ENCODE measurements around the gene PSMB5.
"Not testable (repeated sequence)": the region's sequence is repeated elsewhere in the genome, so short reads cannot be mapped to it uniquely, and the experiment has no call there.

Gene PSMB5

DNA sequence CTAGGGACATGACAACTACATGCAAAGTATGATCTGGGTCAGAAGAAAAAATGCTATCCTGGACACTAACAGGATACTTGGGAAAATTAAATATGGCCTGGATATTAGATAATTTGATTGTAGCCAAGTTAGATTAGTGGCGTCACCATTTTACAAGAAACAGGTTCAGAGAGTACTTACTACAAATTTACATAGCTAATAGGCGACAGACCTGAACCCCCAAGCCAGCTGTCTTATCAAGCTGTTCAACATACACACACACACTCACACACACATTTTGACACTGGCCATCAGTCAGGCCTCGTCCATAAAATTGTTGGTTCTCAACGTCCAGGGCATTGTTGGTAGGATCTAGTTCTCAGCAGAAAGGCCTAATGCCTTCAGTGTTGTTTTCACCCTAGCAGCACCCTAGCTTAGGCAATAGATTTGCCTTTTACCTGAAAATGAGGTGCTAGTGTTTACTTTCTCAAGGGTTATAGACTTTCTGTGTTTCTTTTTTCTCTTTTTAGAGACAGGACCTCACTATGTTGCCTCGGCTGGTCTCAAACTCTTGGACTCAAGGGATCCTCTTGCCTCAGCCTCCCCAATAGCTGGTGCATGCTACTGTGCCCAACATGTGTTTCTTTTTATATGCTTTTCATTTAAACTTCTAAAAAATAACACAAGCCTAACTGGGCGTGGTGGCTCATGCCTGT is 21.5 kb downstream of the PSMB5 start:
- no peak for DNase-seq

DNA sequence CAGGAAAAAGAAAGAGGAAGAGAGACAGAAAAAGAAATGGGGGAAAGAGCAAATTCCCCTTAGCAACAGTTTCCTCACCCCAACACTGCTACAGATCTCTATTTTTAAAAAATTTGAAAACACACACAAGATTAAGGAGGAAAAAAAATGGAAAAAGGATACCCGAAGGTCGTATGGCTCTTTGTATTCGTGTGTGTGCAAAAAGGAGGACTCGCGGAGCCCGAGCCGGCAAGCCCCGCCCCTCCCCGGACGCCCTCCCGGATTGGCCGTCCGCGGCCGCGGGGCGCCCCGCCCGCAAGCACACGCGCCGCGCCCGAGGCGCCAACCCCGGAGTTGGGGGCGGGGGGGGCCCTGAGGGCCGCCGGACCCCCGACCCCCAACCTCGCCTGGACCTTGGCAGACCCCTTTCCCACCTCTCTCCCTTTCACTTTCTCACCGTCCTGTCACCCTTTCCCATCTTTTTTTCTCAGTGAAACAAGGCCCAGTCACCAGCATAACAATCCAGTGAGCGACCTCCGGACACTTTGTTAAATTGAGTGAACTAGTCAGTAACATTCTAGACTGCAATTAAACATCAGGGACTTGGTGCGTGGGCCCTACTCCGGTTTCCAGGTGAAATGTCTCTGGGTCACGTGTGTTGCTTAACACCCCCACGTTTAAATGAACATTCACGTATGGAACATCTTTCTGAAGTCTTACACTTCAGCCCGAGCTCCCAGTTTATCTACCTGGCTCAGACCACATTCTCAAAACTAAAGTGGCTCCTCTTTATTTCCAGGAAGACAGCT is 24.6 kb downstream of the PSMB5 start, which contains the start of gene C14orf93:
C14orf93 (minus strand) TSS at position 205 of the 788 bp plus-strand sequence. CDS start 11,120 bp downstream, outside the sequence.
- peak; percentile 85 for DNase-seq

DNA sequence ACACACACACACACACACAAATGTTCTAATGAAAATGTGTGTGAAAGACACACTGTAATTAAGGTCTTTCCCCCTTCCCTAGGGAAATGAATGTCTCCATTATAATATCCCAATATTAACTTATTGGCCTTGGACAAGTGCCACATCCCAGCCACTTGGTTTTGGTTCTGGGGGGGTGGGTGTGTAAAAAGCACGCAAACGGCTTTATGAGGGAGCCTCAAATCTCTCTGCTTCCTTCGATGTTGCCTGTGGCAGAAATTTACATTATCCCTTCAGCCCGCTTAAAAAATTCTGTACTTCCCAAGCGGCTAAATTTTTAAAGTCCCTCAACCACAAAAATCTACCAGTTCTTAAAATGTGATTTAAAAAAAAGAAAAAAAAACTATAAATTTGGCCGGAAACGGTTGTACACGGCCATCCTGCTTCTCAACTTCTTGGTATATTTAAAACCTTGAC is 25.2 kb downstream of the PSMB5 start:
- no peak for DNase-seq

DNA sequence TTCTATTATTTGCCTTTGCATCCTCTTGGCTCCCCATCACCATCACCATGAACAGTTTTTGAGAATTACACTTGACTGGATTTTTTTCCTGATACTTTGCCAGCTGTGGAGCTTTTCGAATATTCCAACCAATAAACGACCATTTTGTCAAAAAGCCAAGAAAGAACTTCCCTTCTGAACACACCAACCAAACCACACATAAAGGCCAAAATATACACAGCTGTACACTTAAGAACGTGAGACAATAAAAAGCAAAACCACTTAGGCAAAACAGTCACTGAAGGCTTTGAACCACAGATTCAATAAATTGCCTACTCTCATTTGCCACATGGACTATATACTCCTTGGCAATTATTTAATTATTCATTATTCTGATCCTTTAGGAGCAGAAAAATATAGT is 25.9 kb downstream of the PSMB5 start:
- no peak for DNase-seq

DNA sequence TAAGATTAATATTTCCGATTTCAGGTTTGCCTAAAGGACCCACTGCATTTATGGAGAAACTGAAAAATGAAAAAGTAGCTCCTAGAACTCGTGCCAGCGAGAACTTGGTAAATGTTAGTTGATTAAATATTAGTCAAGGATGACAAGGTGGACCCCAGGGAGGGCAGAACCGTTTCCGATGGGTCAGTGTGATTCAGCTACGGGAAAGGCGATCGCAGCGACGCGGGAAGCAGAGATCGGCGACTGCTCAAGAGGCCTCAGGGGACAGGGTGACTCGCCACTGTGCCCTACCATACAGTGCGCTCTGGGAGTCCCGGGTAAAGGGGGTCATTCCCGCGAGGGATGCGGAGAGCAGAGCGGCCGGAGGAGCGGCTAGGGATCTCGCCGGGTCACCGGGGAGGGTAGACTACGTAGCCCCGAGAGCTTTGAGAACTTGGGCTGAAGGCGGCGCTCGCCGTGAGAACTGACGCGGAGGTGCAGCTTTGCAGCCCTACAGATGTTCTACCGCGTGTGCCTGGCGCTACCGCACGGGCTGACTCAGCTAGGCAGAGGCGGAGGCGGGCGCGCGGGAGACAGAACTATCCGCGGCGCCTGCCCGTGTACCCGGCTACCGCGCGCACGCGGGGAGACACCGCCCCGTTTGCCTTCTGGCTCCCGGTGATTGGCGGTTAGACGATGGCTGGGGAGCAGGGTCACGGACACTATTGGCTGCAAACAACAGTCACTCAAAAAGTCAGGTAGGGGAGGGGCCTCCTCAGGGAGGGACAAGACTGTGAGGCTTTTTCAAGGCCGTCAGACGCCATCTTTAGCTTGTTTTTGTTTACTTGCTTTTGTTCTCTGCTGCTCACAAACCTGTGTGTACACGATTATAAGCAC is 27.9 kb downstream of the PSMB5 start:
- DNase-seq = peak; percentile 98

DNA sequence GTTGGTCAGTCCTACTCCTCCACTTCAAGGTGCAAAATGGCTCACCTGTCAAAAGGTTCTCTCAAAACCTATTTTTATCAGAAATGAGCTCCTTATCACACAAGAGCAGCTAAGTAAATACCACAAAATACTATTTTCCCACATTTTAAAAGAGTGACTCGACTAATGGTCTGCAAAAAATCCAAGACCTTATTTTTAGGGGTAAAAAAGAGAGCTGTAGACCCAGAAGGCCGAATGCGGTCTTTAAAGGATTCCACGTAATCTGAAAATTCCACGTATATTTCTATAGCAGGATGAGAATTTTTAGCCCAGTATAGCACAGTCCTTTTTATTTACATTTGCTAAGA is 28.5 kb downstream of the PSMB5 start:
- no peak for DNase-seq

DNA sequence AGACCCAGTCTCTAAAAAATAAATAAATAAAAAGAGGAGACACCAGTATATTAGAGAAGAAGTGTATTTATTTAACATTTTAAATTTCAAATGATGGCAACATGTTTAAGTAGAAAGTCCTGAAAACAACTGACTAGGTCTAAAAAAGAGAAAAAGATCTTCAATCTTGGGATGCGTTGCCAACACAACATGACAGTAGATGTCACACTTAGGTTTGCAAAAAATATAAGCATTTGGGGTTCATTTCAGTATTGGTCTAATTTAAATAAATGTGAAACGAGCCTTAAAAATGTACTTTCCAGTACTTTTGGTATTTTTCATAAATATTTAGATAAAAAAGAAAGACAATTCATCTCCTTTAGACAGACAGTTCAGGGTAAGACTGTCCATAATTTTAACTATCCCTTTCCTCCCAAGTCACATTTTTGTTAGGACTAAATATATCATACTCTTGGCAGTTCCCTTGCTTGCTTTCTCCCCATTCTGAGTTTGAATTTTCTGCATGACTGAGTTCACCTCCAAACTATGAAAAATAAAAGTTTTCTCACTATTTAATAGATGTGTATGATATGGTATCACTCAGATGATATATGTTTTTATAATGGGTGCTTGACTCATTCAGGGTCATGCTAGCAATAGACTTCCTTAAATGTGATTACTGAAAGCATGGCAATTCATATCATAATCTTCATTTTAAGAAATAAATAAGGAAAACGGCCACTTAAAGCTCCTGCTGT is 29.1 kb downstream of the PSMB5 start:
- no peak for DNase-seq

DNA sequence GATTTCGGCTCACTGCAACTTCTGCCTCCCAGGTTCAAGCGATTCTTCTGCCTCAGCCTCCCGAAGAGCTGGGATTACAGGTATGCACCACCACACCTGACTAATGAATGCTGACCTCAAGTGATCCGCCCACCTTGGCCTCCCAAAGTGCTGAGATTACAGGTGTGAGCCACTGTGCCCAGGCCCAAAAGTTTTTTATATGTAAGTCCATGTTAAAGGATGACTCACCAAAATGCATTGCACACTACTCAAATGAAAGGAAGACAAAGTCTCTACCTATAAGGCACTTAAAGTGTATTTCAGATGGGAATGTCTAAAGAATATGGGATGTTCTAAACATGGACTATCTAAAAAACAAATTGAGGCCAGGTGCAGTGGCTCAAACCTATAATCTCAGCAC is 30.4 kb downstream of the PSMB5 start:
- not testable (repeated sequence) for DNase-seq

DNA sequence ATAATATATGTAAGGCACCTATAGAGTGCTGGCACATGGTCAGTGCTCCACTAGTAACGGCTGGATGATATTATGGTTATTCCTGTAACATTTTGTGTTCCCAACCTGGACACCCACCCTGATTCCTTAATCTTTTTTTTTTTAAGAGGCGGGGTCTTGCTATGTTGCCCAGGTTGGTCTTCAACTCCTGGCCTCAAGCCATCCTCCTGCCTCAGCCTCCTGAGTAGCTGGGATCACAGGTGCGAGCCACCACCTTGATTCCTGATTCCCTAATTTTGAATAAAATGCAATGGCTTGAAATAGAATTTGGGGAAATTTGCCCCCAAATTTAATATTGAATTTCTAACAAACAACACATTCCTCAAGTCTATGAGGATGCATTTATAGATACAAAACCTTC is 32.1 kb downstream of the PSMB5 start:
- no peak for DNase-seq

DNA sequence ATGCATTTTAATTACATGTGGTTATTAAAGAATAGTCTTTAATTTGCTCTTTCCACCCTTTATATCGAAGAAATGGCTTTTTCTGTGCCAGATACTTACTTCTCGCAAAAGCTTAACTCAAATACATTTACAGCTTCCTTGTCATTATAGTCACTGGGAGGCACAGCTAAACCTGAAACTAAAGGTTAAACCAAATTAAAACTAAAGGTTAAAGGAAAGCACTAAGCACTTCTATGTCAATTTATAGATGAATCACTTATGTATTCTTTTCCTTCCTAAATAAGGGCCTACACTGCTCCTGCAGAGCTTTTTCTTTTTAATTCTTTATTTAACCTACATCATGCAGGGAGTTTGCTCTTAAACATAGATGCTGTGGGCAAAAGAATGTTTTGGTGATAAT is 33.8 kb downstream of the PSMB5 start:
- no peak for DNase-seq

DNA sequence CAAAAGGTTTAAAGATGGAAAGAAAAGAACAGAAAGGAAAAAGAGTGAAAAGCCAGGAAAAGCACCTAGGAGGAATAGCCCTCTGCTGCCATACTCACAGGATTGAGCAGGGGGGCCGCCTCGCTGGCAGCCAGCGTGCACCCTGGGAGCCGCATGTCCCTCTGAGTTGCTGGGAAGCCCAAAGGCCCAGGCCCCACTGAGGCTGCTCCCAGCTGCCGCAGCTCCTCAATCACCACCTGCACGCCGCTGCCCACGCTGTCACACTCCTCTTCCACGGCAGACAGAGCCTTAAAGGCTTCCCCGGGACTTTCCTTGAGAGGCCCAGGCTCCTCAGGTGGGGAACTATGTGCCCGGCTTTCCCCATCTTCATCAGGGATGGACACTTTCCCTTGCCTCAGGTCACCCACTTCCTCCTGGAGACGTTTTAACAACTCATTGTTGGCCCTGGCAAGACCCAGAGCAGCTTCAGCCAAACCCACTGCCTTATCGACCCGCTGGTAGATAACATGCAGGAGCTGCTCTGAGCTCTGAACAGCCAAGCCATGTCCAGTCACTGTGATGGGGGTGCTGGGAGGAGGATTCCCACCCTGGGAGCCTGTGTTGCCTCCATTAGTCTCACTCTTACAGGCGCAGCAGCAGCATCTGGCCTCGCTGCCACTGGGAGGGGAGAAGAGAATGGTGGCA is 36.2 kb downstream of the PSMB5 start:
- DNase-seq = no peak

DNA sequence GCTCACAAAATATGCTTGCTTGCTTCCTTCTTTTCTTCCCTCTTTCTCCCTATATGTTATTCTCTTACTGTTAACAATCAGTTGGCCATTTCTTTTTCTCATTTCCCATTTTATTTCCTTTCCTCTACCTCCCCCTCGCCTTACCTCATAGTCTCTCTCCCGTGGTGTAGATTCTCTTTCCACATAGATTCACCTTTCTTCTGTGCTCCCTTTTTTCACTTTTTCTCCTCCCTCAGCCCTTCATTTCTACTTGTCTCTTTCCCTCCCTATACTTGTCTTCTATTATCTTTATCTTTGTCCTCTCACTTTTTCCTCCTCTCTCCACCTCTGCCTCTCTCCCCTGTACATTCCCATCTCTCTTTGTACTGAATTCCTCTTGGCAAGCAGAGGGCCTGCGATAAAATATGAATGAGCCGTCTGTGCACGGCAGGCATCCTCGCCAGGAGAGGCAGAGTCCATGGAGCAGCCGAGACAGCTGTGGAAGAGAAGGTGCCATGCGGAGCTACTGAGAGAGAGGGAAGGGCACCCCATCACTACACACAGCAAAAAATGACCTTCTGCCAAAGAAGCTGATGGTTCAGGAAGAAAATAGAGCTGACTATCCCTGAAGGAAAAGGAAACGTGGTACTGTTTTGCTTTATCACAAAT is 36.9 kb downstream of the PSMB5 start:
- no peak for DNase-seq

DNA sequence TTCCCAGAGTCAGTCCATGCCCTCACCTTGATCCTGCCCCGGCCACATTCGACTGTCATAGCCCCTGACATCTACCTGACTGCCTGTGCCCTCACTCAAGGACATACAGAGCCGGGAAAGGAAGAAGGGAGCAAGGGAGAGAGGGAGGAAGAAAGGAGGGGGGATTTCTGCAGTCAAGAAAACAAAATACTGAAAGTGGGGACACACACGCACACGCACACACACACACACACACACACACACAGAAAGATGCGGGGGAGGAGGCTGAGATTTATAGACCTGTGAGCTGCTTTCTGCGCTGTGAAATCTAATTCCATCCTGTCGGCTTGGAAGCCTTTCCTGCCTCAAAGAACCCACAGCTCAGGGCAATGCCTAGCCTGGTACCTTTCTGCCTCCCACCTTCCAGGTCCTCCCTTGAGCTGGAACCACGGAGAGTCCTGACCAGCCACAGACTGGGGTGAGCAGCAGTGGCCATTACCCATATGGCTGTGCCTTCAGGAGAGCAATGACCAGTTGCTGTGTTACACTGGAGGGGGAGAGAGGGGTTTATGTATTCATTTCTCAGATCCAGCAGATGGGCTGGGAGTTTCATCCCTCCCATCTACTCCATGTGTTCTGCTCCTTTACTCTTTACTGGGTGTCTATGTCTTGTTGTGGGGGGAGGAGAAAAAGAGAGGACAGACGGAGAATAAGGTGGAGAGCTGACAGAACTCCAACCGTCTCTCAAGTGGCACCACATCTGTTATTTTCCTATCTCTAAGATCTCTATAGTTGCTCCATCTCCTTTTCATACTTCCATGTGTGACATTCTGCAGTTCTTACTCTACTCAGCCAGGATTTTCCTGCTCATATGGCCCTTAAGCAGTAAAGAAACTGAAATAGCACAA is 37.7 kb downstream of the PSMB5 start:
- no peak for DNase-seq

DNA sequence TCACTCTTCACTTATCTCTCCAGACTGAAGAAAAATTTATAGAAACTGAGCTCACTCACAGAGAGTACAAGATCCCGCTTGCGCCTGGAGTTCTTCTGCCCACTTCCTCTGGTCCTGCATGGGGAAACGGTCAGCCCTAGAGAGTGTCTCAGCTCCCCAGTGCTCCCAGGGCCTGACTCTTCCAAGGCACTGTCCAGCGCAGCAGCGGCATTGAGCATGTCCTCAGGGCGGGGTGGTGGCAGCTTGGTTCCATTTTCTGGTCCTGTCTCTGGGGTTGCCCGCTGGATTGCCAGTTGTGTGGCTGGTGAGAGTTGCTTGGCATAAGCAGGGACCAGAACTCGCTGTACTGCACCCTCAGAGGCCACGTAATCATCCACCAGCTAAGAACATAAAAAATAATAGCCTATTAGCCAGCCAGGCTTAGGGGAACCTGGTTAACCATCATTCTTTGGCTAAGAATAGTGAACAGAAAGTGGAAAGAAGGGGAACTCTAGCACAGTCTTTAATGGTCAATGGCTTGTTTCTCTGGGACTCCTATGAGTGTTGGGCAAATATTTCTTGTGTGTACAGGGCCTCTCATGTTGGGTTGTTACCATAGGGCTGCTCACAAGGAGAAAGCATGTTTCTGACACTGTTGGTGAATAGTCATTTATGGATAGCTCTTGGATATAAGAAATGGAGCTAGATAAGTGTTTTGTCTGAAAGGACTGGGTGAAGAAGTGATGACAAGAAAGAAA is 38.6 kb downstream of the PSMB5 start:
- DNase-seq = no peak

DNA sequence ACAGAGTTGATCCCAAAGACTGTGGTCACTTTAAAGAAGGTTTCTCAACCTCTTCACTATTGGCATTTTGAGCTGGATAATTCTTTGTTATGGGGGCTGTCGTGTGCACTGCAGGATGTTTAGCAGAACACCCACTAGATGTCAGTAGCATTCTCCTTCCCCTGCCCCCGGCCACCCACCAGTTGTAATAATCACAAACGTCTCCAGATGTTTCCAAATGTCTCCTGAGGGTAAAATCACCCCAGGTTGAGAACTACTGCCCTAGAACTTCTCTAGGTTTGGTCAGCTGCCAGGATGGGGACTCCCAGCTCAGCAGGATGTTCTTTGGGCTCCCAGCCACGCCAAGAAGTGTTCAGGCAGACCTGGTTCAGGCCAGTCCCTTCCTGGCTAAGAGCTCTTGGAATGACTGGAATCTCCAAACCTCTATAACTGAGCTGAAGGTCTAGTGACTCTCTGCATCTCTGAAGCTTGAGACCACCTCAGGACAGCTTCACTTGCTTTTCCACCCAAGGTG is 39.9 kb downstream of the PSMB5 start:
- peak; percentile 44 for DNase-seq

DNA sequence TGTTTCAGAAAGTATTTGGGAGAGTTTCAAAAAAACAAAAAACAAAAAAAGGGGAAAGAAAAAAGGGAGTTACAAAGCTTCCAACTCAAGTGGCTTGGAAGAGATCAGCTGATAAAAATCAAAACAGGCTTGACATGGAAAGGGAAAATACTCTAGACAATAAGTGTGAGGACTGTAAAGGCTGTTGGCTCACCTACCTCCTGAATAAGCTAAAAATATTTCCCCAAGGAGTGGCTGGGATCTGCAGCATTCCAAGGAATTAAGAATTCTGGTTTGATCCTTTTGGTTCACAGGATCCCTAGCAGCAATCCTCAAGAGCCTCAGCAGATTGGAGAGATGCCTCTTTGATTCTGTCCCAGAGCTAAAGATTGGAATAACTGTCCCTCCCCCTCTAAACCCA is 41.2 kb downstream of the PSMB5 start:
- DNase-seq = no peak

DNA sequence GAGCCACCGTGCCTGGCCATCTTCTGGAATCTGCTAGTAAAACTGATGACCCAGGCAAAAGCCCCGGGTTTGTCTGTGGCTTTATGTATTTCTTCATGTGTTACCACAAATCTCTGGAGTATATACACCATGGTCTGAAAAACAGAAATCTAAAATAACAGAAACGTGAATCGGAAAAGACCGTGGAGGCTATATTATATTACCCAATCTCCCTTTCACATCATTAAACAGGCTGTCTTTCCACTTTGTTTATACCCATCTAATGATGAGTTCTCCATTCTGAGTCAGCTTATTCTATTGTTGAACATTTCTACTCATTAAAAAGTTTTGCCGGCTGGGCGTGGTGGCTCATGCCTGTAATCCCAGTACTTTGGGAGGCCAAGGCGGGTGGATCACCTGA is 42.8 kb downstream of the PSMB5 start:
- DNase-seq = no peak

DNA sequence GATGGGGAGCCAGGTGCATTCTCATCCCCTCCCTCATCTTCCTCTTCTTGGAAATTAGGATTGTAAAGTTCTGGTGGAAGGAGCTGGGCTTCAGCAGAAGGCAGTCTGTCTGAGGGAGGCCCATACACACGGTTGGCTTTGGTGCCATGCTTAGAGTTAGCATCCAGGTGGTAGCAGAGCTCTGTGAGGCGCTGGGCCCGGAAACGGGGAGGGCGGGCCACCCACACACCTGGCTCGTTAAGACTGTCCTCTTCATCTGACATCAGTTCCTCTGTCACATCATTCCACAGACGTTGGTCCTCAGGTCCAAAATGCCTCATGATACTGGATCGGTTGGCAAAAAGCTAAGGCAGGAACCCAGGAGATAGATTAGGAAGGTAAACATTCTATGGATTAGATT is 47.4 kb downstream of the PSMB5 start:
- no peak for DNase-seq

DNA sequence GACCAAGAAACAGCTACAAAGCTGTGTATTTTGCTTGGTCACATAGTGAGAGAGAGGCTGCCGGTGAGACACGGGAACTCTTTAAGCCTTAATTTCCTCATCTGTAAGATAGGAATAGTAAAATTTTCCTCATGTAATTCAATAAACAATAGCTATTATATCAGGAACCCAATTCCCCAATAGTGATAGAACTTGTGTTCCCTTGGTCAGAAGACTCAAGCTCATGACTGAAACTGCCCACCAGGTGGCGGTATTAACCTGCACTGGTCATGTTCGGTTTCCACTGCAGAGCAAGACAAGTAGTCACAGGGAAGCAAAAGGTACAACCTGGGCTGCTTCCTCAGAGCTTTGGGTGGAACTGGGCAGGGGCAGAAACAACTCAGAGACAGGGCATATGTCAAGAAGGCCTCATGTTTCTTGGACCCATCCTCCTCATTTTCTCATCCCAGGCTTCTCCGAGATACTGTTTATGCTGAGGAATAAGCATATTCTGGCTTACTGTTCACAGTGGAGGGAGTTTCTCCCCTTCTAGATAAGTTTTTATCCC is 48.1 kb downstream of the PSMB5 start:
- peak; percentile 93 for DNase-seq

Data from stimulated activated CD4-positive, alpha-beta T cell treated with anti-CD3 and anti-CD28 coated beads, Interleukin-4, amount 100 ng/mL, for 24 hours (primary cell).